A549 (cell line): ENCODE measurements around the gene CFAP61. TPM values are rescaled to one million over a fixed set of nuclear protein-coding genes. Genes with fewer than 3 reads are reported as not detected.

Experiments used
- ATAC-seq, 2 experiments: fragments of 200-7000 bp in 1 of 2; fragments of >200 bp in 1 of 2; cut with Nextera tagmentation in 1 of 2; cut with Tn5 transposase in 1 of 2; 3 replicates each; pipeline versions ENCODE4 v1.8.0 to v1.9.1; 2018 to 2020; ENCODE audit warnings: mild to moderate bottlenecking in 1 of 2, moderate library complexity in 1 of 2
- CTCF ChIA-PET: fragments of 300-600 bp; sonication (Branson Sonifier 250); formaldehyde crosslinking; extraction: SDS; loops from one replicate; lab custom pipeline; 2021; ENCODE audit warnings: antibody characterized with exemption, inconsistent platforms; lab: Yijun Ruan, JAX
- POLR2A ChIA-PET: fragments of 350-600 bp; formaldehyde crosslinking; extraction: SDS; loops from one replicate; lab custom pipeline; 2021; ENCODE audit warnings: antibody characterized with exemption, inconsistent platforms; lab: Yijun Ruan, JAX
- DNase-seq, 2 experiments: peaks; one replicate each; pipeline versions ENCODE4 v3.0.0 to v3.0.0-alpha.2; 2011 to 2016; ENCODE audit warnings: low read depth in 1 of 2, low spot score in 1 of 2
- FAIRE-seq: peaks from 2 replicates; lab custom pipeline; 2011; peaks lifted over from hg19 to GRCh38; lab: Jason Lieb, UNC
- H3K27ac ChIP-seq, 2 experiments: fragments of >200 bp; sonication (Bioruptor Twin); formaldehyde crosslinking; 3 replicates each; pipeline ENCODE4 v1.5.1; 2016 to 2017
- H3K4me1 ChIP-seq: fragments of >200 bp; sonication (Bioruptor Twin); formaldehyde crosslinking; 3 replicates; pipeline ENCODE4 v1.6.1; 2016
- H3K4me2 ChIP-seq: fragments of >200 bp; sonication (Bioruptor Twin); formaldehyde crosslinking; 3 replicates; pipeline ENCODE4 v1.6.1; 2016
- H3K4me3 ChIP-seq: fragments of >200 bp; sonication (Bioruptor Twin); formaldehyde crosslinking; 3 replicates; pipeline ENCODE4 v1.5.1; 2016
- H3K9me3 ChIP-seq: fragments of >200 bp; sonication (Bioruptor Twin); formaldehyde crosslinking; 3 replicates; pipeline ENCODE4 v1.6.1; 2016
- CBX2 ChIP-seq: fragments of 200-600 bp; sonication (generic); IDR thresholded peaks from 2 replicates; pipeline ENCODE4 v1.6.1; 2016; ENCODE audit warnings: low read depth, mild to moderate bottlenecking, borderline replicate concordance
- CBX8 ChIP-seq: fragments of 200-600 bp; sonication (generic); IDR thresholded peaks from 2 replicates; pipeline ENCODE4 v1.6.1; 2016
- CHD4 ChIP-seq: fragments of 200-600 bp; sonication (generic); IDR thresholded peaks from 2 replicates; pipeline ENCODE4 v1.6.1; 2016; ENCODE audit warnings: antibody characterized with exemption, mild to moderate bottlenecking, borderline replicate concordance
- CTCF ChIP-seq: fragments of >200 bp; sonication (Bioruptor Twin); formaldehyde crosslinking; IDR thresholded peaks from 3 replicates; pipeline ENCODE4 v1.5.1; 2016
- EP300 ChIP-seq, 2 experiments: fragments of >200 bp; sonication (Bioruptor Twin); formaldehyde crosslinking; IDR thresholded peaks; 2 replicates in 1 of 2; 3 replicates in 1 of 2; pipeline ENCODE4 v1.6.1; 2016 to 2017
- GATA3 ChIP-seq: IDR thresholded peaks from 2 replicates; pipeline ENCODE4 v1.6.1; 2012; ENCODE audit warnings: borderline replicate concordance
- HOXB13 ChIP-seq: fragments of 250-450 bp; sonication (Bioruptor Pico); IDR thresholded peaks from 2 replicates; pipeline ENCODE4 v1.5.0; 2020; ENCODE audit warnings: low read depth, mild to moderate bottlenecking, moderate library complexity
- HOXB5 ChIP-seq: fragments of 250-450 bp; sonication (Bioruptor Pico); IDR thresholded peaks from 2 replicates; pipeline ENCODE4 v1.5.0; 2020; ENCODE audit warnings: mild to moderate bottlenecking, moderate library complexity
- JUNB ChIP-seq: fragments of >200 bp; sonication (Bioruptor Twin); formaldehyde crosslinking; IDR thresholded peaks from 2 replicates; pipeline ENCODE4 v1.6.1; 2016
- KDM5A ChIP-seq: fragments of 200-600 bp; sonication (generic); IDR thresholded peaks from 2 replicates; pipeline ENCODE4 v1.6.1; 2016; ENCODE audit warnings: antibody characterized with exemption, mild to moderate bottlenecking
- MAFK ChIP-seq: fragments of 450-650 bp; IDR thresholded peaks from 2 replicates; pipeline ENCODE4 v1.6.1; 2014; ENCODE audit not compliant: partially characterized antibody
- MYC ChIP-seq: IDR thresholded peaks from 2 replicates; pipeline ENCODE4 v1.6.1; 2012; ENCODE audit warnings: mild to moderate bottlenecking, inconsistent platforms, low read length, improper control_type of control experiment, borderline replicate concordance
- NPAS2 ChIP-seq: fragments of 250-450 bp; sonication (Bioruptor Pico); IDR thresholded peaks from 2 replicates; pipeline ENCODE4 v1.8.0; 2022; ENCODE audit warnings: mild to moderate bottlenecking, moderate library complexity, borderline replicate concordance
- PBX3 ChIP-seq: IDR thresholded peaks from 2 replicates; pipeline ENCODE4 v1.6.1; 2012
- PHF8 ChIP-seq: fragments of 200-600 bp; sonication (generic); IDR thresholded peaks from 2 replicates; pipeline ENCODE4 v1.6.1; 2016; ENCODE audit warnings: low read depth, mild to moderate bottlenecking, antibody characterized with exemption, moderate library complexity, borderline replicate concordance
- POLR2A ChIP-seq: IDR thresholded peaks from 2 replicates; pipeline ENCODE4 v1.6.1; 2012; ENCODE audit warnings: mild to moderate bottlenecking, low read length
- POLR2AphosphoS2 ChIP-seq: conservative IDR thresholded peaks from 2 replicates; pipeline ENCODE4 v1.6.1; 2012; ENCODE audit warnings: low read length, improper control_type of control experiment, inconsistent platforms
- REST ChIP-seq: fragments of 200-600 bp; sonication (generic); IDR thresholded peaks from 2 replicates; pipeline ENCODE4 v1.6.1; 2016; ENCODE audit warnings: antibody characterized with exemption, mild to moderate bottlenecking, moderate library complexity
- RNF2 ChIP-seq: fragments of 200-600 bp; sonication (generic); IDR thresholded peaks from 2 replicates; pipeline ENCODE4 v1.6.1; 2016; ENCODE audit warnings: low read depth, mild to moderate bottlenecking, antibody characterized with exemption, moderate library complexity, borderline replicate concordance
- TFCP2L1 ChIP-seq: fragments of 250-450 bp; sonication (Bioruptor Pico); IDR thresholded peaks from 2 replicates; pipeline ENCODE4 v1.5.0; 2021; ENCODE audit warnings: mild to moderate bottlenecking
- ZC3H11A ChIP-seq: fragments of 450-650 bp; IDR thresholded peaks from 2 replicates; pipeline ENCODE4 v1.6.1; 2014; ENCODE audit warnings: antibody characterized with exemption, mild to moderate bottlenecking
- ZSCAN20 ChIP-seq: fragments of 250-450 bp; sonication (Bioruptor Pico); IDR thresholded peaks from 2 replicates; pipeline ENCODE4 v1.8.0; 2022; ENCODE audit warnings: mild to moderate bottlenecking, moderate library complexity
- WGBS: methylation state at CpG from one replicate; pipeline ENCODE4 v1.1.6; 2017; ENCODE audit errors: missing lambda C conversion rate; 5-methylcytosine and 5-hydroxymethylcytosine counted together
- polyA plus RNA-seq, 4 experiments: library from polyadenylated mRNA; depleted of rRNA in 3 of 4; stranded (reverse); fragments of >200 nt; fragmentation: RNase III in 1 of 4; extraction: RNeasy Plus Mini Kit Qiagen cat#74134 plus additional on column Dnase treatment in 1 of 4; gene quantifications; 2 replicates in 3 of 4; 3 replicates in 1 of 4; pipeline ENCODE4 v1.2.3, GENCODE V29; 2011 to 2017

Gene CFAP61
- polyA plus RNA-seq, 2 of the 4 experiments (the other 2 are of a cell fraction) = 0.39 to 0.70 TPM

- Histone ChIP-seq H3K27ac (no peak overlapping the region), H3K4me2 (no peak overlapping the region), H3K4me3 (no peak overlapping the region), H3K4me1 (no peaks in the 10 kb centered on the region), H3K9me3 (no peaks in the 10 kb centered on the region)
- 62% methylated on average over 4 of the region's 4 CpGs for WGBS
- ChIA-PET POLR2A (no interaction called here), CTCF (interaction anchor here (0.7 kb wide), 1 partner anchor 464 kb away, joined by 3 read pairs; no protein-coding TSS in a partner anchor)
- no peak for TF ChIP-seq KDM5A
- TF ChIP-seq HOXB5 (CRISPR knock-in tag) = no peak
- ATAC-seq = no peak
- no peak for DNase-seq
- FAIRE-seq = no peak
Observed at GRCh38 chr20:20293141-20293540, 240.8 kb downstream of the CFAP61 start.

GRCh38 chr20:20293691-20294385, 241.5 kb downstream of the CFAP61 start:
- no peak overlapping the region for H3K27ac ChIP-seq
- H3K4me1 ChIP-seq = no peaks in the 10 kb centered on the region
- no peak for FAIRE-seq
- ATAC-seq = no peak
- no peak overlapping the region for H3K4me3 ChIP-seq
- H3K9me3 ChIP-seq = no peaks in the 10 kb centered on the region
- TF ChIP-seq KDM5A = no peak
- TF ChIP-seq NPAS2 (CRISPR knock-in tag) = no peak
- TF ChIP-seq ZSCAN20 (CRISPR knock-in tag) = no peak
- TF ChIP-seq REST = no peak
- TF ChIP-seq MYC = no peak
- no peak for TF ChIP-seq MAFK
- no peak for TF ChIP-seq HOXB5 (CRISPR knock-in tag)
- TF ChIP-seq GATA3 = no peak
- no peak for TF ChIP-seq POLR2A
- no peak for TF ChIP-seq PHF8
- 14% methylated on average over 7 of the region's 7 CpGs for WGBS
- DNase-seq = no peak
- CTCF ChIA-PET = interaction anchor here (0.7 kb wide), 1 partner anchor 463 kb away, joined by 3 read pairs; no protein-coding TSS in a partner anchor
- POLR2A ChIA-PET = no interaction called here
- no peak overlapping the region for H3K4me2 ChIP-seq

- FAIRE-seq (no peak), DNase-seq (no peak), ATAC-seq (no peak)
- TF ChIP-seq MYC (no peak), RNF2 (no peak), ZC3H11A (no peak), CTCF (no peak), JUNB (no peak), EP300 (IDR thresholded peaks at IDR 0.05) (no peak), GATA3 (no peak), PBX3 (no peak), POLR2AphosphoS2 (no peak), HOXB13 (CRISPR knock-in tag) (no peak), POLR2A (no peak), TFCP2L1 (CRISPR knock-in tag) (no peak), CBX2 (no peak), ZSCAN20 (CRISPR knock-in tag) (no peak), KDM5A (no peak), CHD4 (no peak), CBX8 (no peak)
- Histone ChIP-seq H3K4me1 (no peaks in the 10 kb centered on the region), H3K4me3 (no peak overlapping the region), H3K4me2 (no peak overlapping the region), H3K9me3 (no peaks in the 10 kb centered on the region), H3K27ac (no peak overlapping the region)
- ChIA-PET POLR2A (interaction anchor here (0.6 kb wide), 1 partner anchor 80 kb away, joined by 3 read pairs; no protein-coding TSS in a partner anchor), CTCF (no interaction called here)
- 28% methylated on average over 6 of the region's 6 CpGs for WGBS
Observed at GRCh38 chr20:20295621-20296498, 243.5 kb downstream of the CFAP61 start.
